Endothelial cell of umbilical vein (primary cell): Measurements from ENCODE around the gene COMMD10. TPM values are rescaled to one million over a fixed set of nuclear protein-coding genes. Genes with fewer than 3 reads are reported as not detected.

Experiments
- BruUV-seq: library from RNA; stranded (reverse); fragments of 400-500 nt; replicated peaks from 2 replicates; lab custom pipeline; 2021; lab: Mats Ljungman, UMichigan
- CTCF ChIA-PET: fragments of 300-600, 350-600 bp; sonication (Branson Sonifier 250); formaldehyde crosslinking; loops from one replicate; lab custom pipeline; 2021; ENCODE audit warnings: antibody characterized with exemption, inconsistent platforms; lab: Charles Lee
- POLR2A ChIA-PET: fragments of 300-600, 350-600 bp; sonication (Branson Sonifier 250); formaldehyde crosslinking; loops from one replicate; lab custom pipeline; 2021; ENCODE audit warnings: antibody characterized with exemption, inconsistent platforms; lab: Charles Lee
- DNase-seq: peaks from one replicate; pipeline ENCODE4 v3.0.0-alpha.2; 2011; ENCODE audit warnings: low read depth, low spot score
- FAIRE-seq: peaks from 2 replicates; lab custom pipeline; 2011; peaks lifted over from hg19 to GRCh38; lab: Jason Lieb, UNC
- H2AFZ ChIP-seq: 2 replicates; pipeline ENCODE4 v1.6.0; 2012; ENCODE audit warnings: low read depth, low read length, control low read depth, inconsistent platforms
- H3K27ac ChIP-seq: 2 replicates; pipeline ENCODE4 v1.5.1; 2011; ENCODE audit warnings: low read depth, mild to moderate bottlenecking, control low read depth, low read length, moderate library complexity; ENCODE audit not compliant: insufficient read depth
- H3K27me3 ChIP-seq, 2 experiments: 2 replicates each; pipeline versions ENCODE4 v1.6.0 to v1.6.1; 2011; ENCODE audit warnings: low read length in 2 of 2, mixed read lengths in 1 of 2; ENCODE audit not compliant: control insufficient read depth in 2 of 2, insufficient read depth in 2 of 2
- H3K36me3 ChIP-seq, 2 experiments: 2 replicates in 1 of 2; 3 replicates in 1 of 2; pipeline ENCODE4 v1.5.1; 2011; ENCODE audit warnings: low read length in 2 of 2, mild to moderate bottlenecking in 1 of 2, moderate library complexity in 1 of 2; ENCODE audit not compliant: control insufficient read depth in 2 of 2, insufficient read depth in 2 of 2; ENCODE audit errors: extremely low read depth in 1 of 2
- H3K4me1 ChIP-seq: 3 replicates; pipeline ENCODE4 v1.5.1; 2011; ENCODE audit warnings: mild to moderate bottlenecking, low read length; ENCODE audit not compliant: control insufficient read depth, insufficient read depth; ENCODE audit errors: extremely low read depth
- H3K4me2 ChIP-seq: 2 replicates; pipeline ENCODE4 v1.6.1; 2011; ENCODE audit warnings: low read length, control low read depth, mixed read lengths; ENCODE audit not compliant: insufficient read depth
- H3K4me3 ChIP-seq, 3 experiments: fragments of 200-600 bp in 1 of 3; sonication (generic), shearing (Covaris generic) in 1 of 3; replicated peaks in 1 of 3; 2 replicates each; pipeline ENCODE4 v1.5.1; 2011 to 2016; ENCODE audit warnings: control low read depth in 3 of 3, low read length in 3 of 3, mild to moderate bottlenecking in 2 of 3, inconsistent platforms in 1 of 3, low read depth in 1 of 3, moderate library complexity in 1 of 3; ENCODE audit not compliant: insufficient read depth in 1 of 3
- H3K79me2 ChIP-seq: 2 replicates; pipeline ENCODE4 v1.6.0; 2012; ENCODE audit warnings: low read length, inconsistent platforms; ENCODE audit not compliant: control insufficient read depth, insufficient read depth
- H3K9ac ChIP-seq: replicated peaks from 2 replicates; pipeline ENCODE3; 2011; ENCODE audit warnings: low read length, control low read depth; ENCODE audit not compliant: insufficient read depth; ENCODE audit errors: extremely low read depth
- H3K9me1 ChIP-seq: replicated peaks from 3 replicates; pipeline ENCODE4 v1.6.0; 2011; ENCODE audit warnings: mild to moderate bottlenecking, low read length; ENCODE audit not compliant: control insufficient read depth, insufficient read depth; ENCODE audit errors: extremely low read depth
- H3K9me3 ChIP-seq: replicated peaks from 2 replicates; pipeline ENCODE4 v1.5.1; 2012; ENCODE audit warnings: low read length, inconsistent platforms; ENCODE audit not compliant: control insufficient read depth, insufficient read depth
- H4K20me1 ChIP-seq: replicated peaks from 2 replicates; pipeline ENCODE3; 2011; ENCODE audit warnings: mild to moderate bottlenecking, low read length; ENCODE audit not compliant: control insufficient read depth, insufficient read depth; ENCODE audit errors: extremely low read depth
- CTCF ChIP-seq, 2 donors: IDR thresholded peaks; 1 replicate in 1 of 2; 2 replicates in 1 of 2; pipeline ENCODE4 v1.5.1; 2011; ENCODE audit warnings: low read length in 2 of 2, mild to moderate bottlenecking in 2 of 2, moderate library complexity in 2 of 2, control low read depth in 1 of 2, inconsistent platforms in 1 of 2, low read depth in 1 of 2; ENCODE audit not compliant: insufficient read depth in 1 of 2; ENCODE audit errors: extremely low read depth in 1 of 2
- EZH2 ChIP-seq: IDR thresholded peaks from 2 replicates; pipeline ENCODE4 v1.6.1; 2012; ENCODE audit warnings: borderline replicate concordance, low read depth, mild to moderate bottlenecking, moderate library complexity, low read length, inconsistent platforms; ENCODE audit not compliant: severe bottlenecking
- FOS ChIP-seq: IDR thresholded peaks from 2 replicates; pipeline ENCODE4 v1.6.1; 2011; ENCODE audit warnings: mild to moderate bottlenecking, low read length, moderate library complexity, borderline replicate concordance; ENCODE audit not compliant: insufficient read depth
- GATA2 ChIP-seq: IDR thresholded peaks from 2 replicates; pipeline ENCODE4 v1.7.0; 2011; ENCODE audit warnings: low read depth, mild to moderate bottlenecking, moderate library complexity, mixed read lengths, low read length; ENCODE audit not compliant: insufficient read length, insufficient read depth
- JUN ChIP-seq: IDR thresholded peaks from 2 replicates; pipeline ENCODE4 v1.6.1; 2011; ENCODE audit warnings: borderline replicate concordance, low read depth; ENCODE audit not compliant: insufficient read length, insufficient read depth
- MAX ChIP-seq: IDR thresholded peaks from 2 replicates; pipeline ENCODE4 v1.6.1; 2011; ENCODE audit not compliant: insufficient read depth, insufficient read length
- MYC ChIP-seq: IDR thresholded peaks from one replicate; pipeline ENCODE4 v1.6.1; 2011; ENCODE audit warnings: mild to moderate bottlenecking, low read depth, low read length
- POLR2A ChIP-seq: IDR thresholded peaks from 2 replicates; pipeline ENCODE4 v1.6.1; 2012; ENCODE audit warnings: low read depth, mild to moderate bottlenecking, control low read depth, low read length
- POLR2AphosphoS5 ChIP-seq: IDR thresholded peaks from 2 replicates; pipeline ENCODE4 v1.6.1; 2012; ENCODE audit warnings: low read depth, mild to moderate bottlenecking, control low read depth, low read length, moderate library complexity; ENCODE audit not compliant: insufficient read depth
- dilution Hi-C: fragments of 300-500 bp; cut with MboI; formaldehyde crosslinking; loops from one replicate; pipeline ENCODE4 v1.15.0; 2019; ENCODE audit warnings: low sequenced_read_pairs; ENCODE audit not compliant: extremely low pct_ligation_motif_present
- intact Hi-C: fragments of 100-400 bp; cut with micrococcal nuclease; formaldehyde crosslinking; loops from one replicate; pipeline ENCODE4 v1.10.0; 2022
- polyA plus RNA-seq, 4 experiments: library from polyadenylated mRNA; depleted of rRNA in 3 of 4; stranded (reverse) in 3 of 4; unstranded in 1 of 4; fragments of >200 nt; gene quantifications; 2 replicates each; pipeline versions ENCODE4 v1.2.1 to v1.2.3, GENCODE V29; 2011 to 2012; ENCODE audit warnings: missing spikeins in 1 of 4
- total RNA-seq: library from RNA; stranded (reverse); gene quantifications from 2 replicates; pipeline ENCODE4 v1.2.3, GENCODE V29; 2021

Gene COMMD10
- total and polyA plus RNA-seq, 2 donors (not counting 3 experiments of a cell fraction or from before 2014, with no cell fraction given), result 12.5 to 27.0 TPM

GRCh38 chr5:116046823-116047222, 38.0 kb upstream of the COMMD10 start:
- H4K20me1 ChIP-seq, result no peaks in the 10 kb centered on the region
- FAIRE-seq (no peak), DNase-seq (no peak)
- H3K27me3 ChIP-seq, result peaks cover 0 to 2% of the 10 kb centered on the region in 2 experiments
- H3K9ac ChIP-seq, result no peak overlapping the region
- no TSS peak for BruUV-seq
- TF ChIP-seq POLR2A, result no peak
- H3K9me1 ChIP-seq, result no peaks in the 10 kb centered on the region
- no peaks in the 10 kb centered on the region for H3K79me2 ChIP-seq
- H3K27ac ChIP-seq, result no peak overlapping the region
- no peak overlapping the region for H2AFZ ChIP-seq
- no peaks in the 10 kb centered on the region for H3K36me3 ChIP-seq
- dilution Hi-C loops, result no loop called here
- ChIA-PET POLR2A (no interaction called here), CTCF (no interaction called here)
- intact Hi-C loops, result no loop called here
- H3K4me3 ChIP-seq, result no peak overlapping the region
- no peaks in the 10 kb centered on the region for H3K9me3 ChIP-seq
- no peaks in the 10 kb centered on the region for H3K4me1 ChIP-seq
- no peak overlapping the region for H3K4me2 ChIP-seq

- DNase-seq (no peak), FAIRE-seq (no peak)
- Histone ChIP-seq H3K9me3 (no peaks in the 10 kb centered on the region), H3K9ac (no peak overlapping the region), H3K27me3 (peaks cover 6 to 15% of the 10 kb centered on the region in 2 experiments), H2AFZ (no peak overlapping the region), H3K27ac (no peak overlapping the region), H3K4me2 (no peak overlapping the region), H3K79me2 (no peaks in the 10 kb centered on the region), H3K4me1 (no peaks in the 10 kb centered on the region), H3K36me3 (no peaks in the 10 kb centered on the region), H4K20me1 (no peaks in the 10 kb centered on the region), H3K9me1 (no peaks in the 10 kb centered on the region), H3K4me3 (no peak overlapping the region)
- CTCF ChIA-PET, result interaction anchor here (1.0 to 1.5 kb wide), 3 partner anchors 10 to 171 kb away, joined by 3 to 10 read pairs (median 4); no protein-coding TSS in a partner anchor
- POLR2A ChIA-PET, result no interaction called here
- TF ChIP-seq GATA2 (no peak), EZH2 (no peak), JUN (no peak), POLR2A (no peak), FOS (no peak), MAX (no peak), CTCF (IDR thresholded peaks at IDR 0.05; ENCODE audit: extremely low read depth in 1 of 2, insufficient read depth in 1 of 2, low read depth in 1 of 2, low read length in 2 of 2) (no peak), POLR2AphosphoS5 (no peak), MYC (no peak)
- no TSS peak for BruUV-seq
- dilution Hi-C loops (no loop called here), intact Hi-C loops (no loop called here)
Observed at GRCh38 chr5:116058346-116058936, 26.4 kb upstream of the COMMD10 start.
